GM18861 (cell line): ENCODE data around the gene PCSK4.
"Not testable (repeated sequence)": the region's sequence is repeated elsewhere in the genome, so short reads cannot be mapped to it uniquely, and the experiment has no call there.

Source experiments
- ATAC-seq: cut with Tn5 transposase; IDR thresholded peaks from one replicate; pipeline ENCODE4 v1.9.1; 2021; ENCODE audit not compliant: unreplicated experiment

Gene PCSK4

GRCh38 chr19:1490311-1491113 is at the start of gene PCSK4:
Gene PCSK4 (minus strand): TSS chr19:1490350. CDS start chr19:1490346, 4 bp downstream.
- peak; percentile 79 for ATAC-seq

- not testable (repeated sequence) for ATAC-seq
These were observed 49.6 kb upstream of the PCSK4 start for GRCh38 chr19:1539749-1540148.

DNA sequence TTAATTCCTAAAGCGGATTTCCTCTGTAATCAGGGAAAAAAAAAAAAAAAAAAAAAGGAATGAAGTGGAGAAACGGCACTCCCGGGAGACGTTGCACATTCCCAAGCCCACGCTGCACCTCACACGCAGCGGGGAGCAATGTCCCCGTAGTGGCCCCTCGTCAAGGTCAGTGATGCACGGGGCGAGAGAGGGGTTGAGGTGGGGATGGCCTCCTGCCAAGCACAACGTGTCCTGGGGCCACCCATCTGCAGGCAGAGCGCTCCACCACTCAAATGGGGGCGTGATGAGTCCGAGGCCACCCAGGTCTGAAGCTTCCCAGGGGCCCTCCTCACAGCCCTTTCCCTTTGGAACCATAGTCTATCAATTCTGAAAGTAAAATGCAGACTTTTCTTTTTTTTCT is 48.8 kb upstream of the PCSK4 start:
- ATAC-seq, result no peak

- ATAC-seq, result not testable (repeated sequence)
These were observed 45.5 kb upstream of the PCSK4 start for GRCh38 chr19:1535699-1536098.

- ATAC-seq, result no peak
These were observed 44.8 kb upstream of the PCSK4 start for GRCh38 chr19:1534972-1535371.

DNA sequence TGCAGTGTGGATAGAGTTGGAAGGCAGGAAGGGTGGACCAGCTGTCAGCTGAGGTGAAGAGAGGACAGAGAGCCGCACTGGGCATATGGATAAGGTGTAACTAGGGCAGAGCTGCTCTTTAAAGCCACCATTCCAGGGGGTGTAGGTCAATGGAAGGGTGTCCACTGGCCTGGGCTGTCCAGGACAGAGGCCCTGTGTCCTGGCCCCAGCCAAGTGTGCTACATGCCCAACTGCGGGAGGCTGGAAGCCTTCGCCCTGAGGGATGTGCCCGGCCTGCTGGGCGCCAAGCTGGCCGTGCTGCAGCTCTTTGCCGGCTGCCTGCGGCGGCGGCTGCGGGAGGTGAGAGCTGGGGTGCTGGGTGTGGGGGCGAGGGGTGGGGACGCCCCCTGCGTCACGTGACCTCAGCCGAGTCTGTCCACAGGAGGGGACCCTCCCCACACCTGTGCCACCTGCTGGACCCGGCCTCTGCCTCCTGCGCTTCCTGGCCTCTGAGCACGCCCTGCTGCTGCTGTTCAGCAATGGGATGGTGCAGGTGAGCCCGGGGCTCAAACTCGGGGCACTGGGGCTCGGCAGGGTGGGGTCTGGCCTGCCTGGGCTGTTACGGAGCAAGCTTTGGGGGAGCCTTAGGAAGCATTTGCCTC is 43.5 kb upstream of the PCSK4 start:
- ATAC-seq, result no peak

DNA sequence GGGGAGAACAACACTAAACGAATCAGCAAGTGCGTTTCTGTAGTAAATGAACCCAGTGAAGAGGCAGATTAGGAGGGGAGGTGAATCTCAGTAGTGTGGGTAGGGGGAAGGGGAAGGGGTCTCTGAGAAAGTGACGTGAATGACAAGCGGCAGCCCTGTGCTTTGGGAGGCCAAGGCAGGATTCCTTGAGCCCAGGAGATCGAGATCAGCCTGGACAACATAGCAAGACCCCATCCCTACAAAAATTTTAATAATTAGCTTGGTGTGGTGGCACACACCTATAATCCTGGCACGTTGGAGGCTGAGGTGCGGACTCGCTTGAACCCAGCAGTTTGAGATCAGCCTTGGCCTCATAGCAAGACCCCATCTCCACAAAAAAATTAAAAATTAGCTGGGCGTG is 41.9 kb upstream of the PCSK4 start:
- ATAC-seq, result no peak

DNA sequence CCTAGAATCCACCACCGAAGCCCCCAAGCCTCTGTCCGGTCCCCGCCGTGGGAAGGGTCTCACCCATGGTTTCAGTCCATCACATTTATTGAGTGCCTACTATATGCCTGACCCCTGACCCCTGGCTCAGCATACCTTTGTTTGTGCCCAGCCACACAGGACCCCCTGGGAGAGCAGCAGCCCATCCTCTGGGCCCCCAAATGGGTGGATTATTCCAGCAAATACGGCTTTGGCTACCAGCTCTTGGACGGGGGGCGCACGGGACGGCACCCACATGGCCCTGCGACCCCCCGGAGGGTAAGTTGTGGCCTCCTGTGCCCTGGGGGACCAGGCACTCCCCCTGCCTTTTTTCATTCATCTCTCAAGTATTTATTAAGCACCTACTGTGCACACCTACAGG is 41.4 kb upstream of the PCSK4 start:
- ATAC-seq, result no peak

DNA sequence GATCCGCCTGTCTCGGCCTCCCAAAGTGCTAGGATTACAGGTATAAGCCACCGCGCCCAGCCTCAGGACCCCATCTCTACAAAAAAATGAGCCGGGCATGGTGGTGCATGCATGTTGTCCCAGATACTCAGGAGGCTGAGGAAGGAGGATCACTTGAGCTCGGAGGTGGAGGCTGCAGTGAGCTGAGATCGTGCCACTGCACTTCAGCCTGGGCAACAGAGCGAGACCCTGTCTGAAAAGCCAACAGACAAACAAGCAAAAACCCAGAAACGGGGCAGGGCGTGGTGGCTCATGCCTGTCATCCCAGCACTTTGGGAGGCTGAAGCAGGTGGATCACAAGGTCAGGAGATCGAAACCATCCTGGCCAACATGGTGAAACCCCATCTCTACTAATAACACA is 40.7 kb upstream of the PCSK4 start:
- ATAC-seq, result not testable (repeated sequence)

DNA sequence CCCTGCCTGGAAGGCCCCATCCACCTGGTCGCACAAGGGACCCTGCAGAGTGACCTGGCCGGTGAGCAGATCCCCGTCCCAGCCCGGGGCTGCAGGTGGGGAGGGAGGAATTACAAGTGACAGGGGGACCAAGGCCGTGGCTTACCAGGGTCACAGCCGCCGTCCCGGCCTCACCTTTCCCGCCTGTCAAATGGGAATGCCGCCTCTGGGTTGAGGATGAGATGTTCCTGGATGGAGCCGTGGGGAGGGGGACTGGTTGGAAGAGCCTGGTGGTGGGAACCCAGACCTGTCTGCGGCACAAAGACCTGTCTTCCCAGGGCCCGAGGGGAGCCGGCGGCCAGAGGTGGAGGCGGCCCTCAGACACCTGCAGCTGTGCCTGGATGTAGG is 39.3 kb upstream of the PCSK4 start:
- no peak for ATAC-seq

GRCh38 chr19:1528596-1529429 is 38.7 kb upstream of the PCSK4 start:
- ATAC-seq, result no peak

DNA sequence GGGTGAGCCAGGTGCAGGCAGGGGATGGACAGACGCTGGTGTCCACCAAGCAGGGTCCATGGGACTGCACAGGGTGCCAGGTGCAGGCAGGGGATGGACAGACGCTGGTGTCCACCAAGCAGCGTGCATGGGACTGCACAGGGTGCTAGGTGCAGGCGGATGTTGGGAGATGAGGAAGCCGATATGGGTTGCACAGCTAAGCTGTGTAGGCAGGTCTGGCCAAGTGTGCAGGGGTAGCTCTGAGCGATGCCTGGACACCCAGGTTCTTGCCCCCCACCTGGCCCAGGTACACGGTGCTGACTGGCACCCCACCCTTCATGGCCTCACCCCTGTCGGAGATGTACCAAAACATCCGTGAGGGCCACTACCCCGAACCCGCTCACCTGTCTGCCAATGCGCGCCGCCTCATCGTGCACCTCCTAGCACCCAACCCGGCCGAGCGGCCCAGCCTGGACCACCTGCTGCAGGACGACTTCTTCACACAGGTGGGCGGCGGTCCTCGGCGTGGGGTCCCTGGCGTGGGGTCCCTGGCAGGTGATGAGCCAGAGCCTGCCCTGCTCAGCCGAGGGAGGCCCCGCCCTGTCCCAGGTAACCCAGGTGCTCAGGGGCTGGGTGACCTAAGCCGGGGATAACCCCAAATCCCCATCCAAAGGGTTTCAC is 37.6 kb upstream of the PCSK4 start:
- no peak for ATAC-seq

GRCh38 chr19:1526979-1527649 is 37.0 kb upstream of the PCSK4 start:
- ATAC-seq, result no peak

DNA sequence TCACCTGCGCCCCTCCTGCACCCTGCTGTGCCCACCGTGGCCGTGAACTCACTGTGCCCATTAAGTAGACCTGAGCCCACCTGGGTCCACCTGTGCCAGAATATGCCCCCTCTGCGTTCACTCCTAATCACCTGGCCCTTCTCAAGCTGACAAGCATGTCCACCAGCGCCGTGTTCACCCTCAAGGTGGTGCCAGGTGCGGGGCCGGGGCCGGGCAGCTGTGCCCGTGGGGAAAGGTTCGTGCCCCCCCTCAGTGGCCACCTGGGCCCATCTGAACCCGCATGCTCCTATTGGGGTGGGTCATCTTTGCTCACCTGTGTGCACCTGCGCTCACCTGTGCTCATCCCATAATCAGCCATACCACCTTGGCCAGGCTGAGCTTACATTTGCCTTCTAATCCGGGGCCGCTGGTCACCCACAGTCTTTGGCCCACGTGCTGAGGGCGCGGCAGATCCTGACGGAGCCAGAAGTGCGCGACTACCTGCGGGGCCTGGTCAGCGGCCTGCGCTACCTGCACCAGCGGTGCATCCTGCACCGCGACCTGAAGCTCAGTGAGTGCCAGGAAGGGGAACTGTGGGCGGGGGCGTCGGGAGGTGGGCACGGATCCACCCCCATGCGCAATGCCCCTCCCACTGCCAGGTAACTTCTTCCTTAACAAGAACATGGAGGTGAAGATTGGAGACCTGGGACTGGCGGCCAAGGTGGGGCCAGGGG is 36.1 kb upstream of the PCSK4 start:
- no peak for ATAC-seq

DNA sequence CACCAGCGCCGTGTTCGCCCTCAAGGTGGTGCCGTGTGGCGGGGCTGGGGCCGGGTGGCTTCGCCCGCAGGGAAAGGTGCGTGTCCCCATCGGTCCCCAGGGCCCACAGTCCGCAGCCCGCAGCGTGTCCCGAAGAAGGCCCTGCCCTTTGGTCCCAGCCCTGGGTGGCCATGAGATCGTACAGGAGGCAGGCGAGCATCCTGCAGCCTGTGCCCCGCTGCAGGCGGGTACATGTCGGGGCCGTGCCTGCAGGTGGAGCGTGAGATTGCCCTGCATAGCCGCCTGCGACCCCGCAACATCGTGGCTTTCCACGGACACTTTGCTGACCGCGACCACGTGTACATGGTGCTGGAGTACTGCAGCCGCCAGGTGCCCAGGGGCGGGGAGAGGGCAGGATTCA is 35.2 kb upstream of the PCSK4 start:
- no peak for ATAC-seq

GRCh38 chr19:1524972-1525325 is 34.8 kb upstream of the PCSK4 start:
- no peak for ATAC-seq

DNA sequence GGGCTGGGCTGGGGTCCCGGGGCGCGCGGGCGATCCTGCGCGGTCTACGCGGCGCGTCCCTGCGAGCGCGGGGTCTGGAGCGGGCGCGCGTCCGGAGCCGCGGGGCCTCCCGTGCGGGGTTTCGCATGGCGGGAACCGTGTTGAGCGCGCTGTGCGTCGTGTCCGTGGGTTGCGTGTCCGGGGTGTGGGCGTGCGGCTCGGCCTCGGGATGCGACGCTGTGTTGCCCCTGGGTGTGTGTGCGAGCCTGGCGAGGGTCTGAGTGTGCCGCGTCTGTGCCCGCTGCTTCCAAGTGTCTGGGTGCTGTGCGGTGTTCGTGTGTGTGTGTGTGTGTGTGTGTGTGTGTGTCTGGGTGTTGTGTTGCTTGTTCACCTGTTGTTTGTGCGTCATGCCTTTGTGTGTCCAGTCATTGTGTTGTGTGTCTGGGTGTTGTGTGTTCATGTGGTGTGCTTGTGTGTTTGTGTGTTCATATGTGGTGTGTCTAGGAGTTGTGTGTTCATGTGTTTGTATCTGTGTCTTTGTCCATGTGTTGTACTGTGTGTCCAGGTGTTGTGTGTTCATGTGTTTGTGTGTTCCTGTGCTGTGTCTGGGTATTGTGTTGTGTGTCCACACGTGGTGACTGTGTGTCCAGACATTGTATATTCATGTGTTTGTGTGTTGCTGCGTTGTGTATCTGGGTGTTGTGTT is 34.3 kb upstream of the PCSK4 start:
- ATAC-seq, result no peak

DNA sequence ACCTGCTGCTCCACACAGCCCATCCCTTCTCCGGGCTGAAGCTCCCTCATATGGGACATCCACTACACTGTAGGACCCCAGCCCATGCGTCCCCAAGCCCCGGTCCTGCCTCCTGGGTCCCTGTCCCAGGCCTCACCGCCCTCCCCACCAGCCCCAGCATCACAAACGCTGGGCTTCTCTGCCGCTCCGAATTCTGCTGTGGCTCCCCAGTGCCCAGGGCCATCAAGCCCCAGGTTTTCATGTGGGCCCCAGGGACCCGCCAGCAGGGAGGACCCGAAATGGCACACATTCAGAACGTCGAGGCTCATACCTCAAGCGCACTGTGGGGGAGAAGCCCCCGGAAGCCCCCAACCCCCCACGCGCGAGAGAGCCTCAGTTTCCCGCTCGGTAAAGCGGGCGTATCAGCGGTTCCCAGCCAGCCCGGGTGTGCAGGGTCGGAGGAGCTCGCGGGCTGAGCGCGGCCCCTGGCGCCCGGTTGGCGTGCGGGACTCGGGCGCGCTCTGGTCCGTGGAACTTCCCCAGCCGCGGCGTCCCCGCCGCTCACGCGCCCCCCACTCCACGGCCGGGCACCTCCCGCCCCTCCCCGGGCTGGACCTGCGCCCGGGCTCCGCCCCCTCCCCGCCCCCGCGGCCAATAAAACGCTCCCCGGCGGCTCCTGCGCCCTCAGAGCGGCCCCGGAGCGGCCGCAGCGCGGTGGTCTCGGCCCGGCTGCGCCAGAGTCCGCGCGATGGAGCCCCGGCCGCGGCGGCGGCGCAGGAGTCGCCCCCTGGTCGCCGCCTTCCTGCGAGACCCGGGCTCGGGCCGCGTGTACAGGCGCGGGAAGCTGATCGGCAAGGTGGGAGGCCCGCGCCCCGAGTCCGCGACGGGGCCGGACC is 33.5 kb upstream of the PCSK4 start, which contains the start of gene PLK5:
TSS of gene PLK5 (plus strand) at position 666 of the 875 bp plus-strand sequence. CDS start 2,920 bp downstream, outside the sequence.
- no peak for ATAC-seq
